ENCODE results near the gene PDIA6.

Gene PDIA6

GRCh38 chr2:10812362-10813162, at the start of gene PDIA6:
PDIA6 (minus strand) TSS chr2:10812785; CDS start chr2:10812696, 89 bp downstream.
- DNase-seq = peak; percentile 97

DNA sequence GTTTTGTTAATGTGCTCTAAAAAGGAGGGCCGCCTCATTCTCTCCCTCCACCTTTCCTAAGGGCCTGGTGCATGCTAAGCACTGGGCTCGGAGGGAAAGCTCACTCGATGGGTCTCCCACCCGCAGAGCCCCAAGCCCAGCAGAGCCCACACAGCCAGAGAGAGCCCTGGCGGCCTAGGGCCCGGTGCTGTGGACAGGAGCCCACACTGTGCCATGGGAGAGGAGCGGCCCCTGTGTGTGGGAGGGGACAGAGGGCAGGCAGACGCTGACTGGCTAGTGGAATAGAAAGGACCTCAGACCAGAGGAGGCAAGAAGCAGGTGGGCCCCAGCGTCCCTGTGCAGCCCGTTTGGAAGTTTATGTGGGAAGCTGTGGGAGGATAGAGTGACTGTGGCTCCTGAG, 49.7 kb upstream of the PDIA6 start:
- DNase-seq = no peak

DNA sequence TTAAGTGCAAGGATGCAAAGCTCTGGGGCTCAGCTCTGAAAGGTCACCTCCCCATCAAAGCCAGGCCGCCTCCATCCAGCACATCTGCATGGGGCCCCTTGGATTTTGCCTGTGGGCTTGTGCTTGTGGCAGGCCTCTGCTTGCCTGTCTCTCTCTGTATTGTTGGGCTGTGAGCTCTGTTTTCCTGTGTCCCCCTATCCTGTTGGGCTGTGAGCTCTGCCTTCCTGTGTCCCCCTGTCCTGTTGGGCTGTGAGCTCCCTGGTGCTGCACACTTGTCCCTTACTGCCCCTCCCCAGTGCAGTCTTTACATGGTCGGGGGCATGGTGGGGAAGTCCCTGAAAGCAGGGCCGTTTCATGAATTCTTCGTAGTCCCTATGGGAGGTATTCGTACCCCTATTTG, 49.2 kb upstream of the PDIA6 start:
- no peak for DNase-seq

GRCh38 chr2:10860814-10861325, 48.3 kb upstream of the PDIA6 start:
- no peak for DNase-seq

- no peak for DNase-seq
Measured at GRCh38 chr2:10860081-10860813, 47.7 kb upstream of the PDIA6 start.

GRCh38 chr2:10859278-10859677, 46.7 kb upstream of the PDIA6 start:
- no peak for DNase-seq

DNA sequence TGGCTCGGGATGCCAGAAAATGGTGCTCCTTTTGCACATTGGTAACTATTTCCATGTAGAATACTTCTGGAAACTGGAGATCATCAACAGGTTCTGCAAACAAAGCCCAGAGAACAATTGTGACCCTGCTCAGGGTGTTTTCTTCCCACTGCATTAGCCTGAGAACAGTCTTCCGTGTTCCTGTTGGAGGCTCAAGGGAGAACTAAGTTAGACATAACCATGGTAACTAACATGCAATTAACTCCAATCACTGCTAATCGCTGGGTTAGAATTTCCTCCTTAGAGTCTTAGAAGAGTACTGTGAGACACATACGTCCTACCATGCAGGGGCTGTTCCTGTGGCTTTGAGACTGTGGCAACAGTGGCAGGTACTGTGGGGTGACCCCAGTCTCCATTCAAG, 36.0 kb upstream of the PDIA6 start:
- no peak for DNase-seq

- no peak for DNase-seq
Measured at GRCh38 chr2:10847008-10847407, 34.4 kb upstream of the PDIA6 start.

DNA sequence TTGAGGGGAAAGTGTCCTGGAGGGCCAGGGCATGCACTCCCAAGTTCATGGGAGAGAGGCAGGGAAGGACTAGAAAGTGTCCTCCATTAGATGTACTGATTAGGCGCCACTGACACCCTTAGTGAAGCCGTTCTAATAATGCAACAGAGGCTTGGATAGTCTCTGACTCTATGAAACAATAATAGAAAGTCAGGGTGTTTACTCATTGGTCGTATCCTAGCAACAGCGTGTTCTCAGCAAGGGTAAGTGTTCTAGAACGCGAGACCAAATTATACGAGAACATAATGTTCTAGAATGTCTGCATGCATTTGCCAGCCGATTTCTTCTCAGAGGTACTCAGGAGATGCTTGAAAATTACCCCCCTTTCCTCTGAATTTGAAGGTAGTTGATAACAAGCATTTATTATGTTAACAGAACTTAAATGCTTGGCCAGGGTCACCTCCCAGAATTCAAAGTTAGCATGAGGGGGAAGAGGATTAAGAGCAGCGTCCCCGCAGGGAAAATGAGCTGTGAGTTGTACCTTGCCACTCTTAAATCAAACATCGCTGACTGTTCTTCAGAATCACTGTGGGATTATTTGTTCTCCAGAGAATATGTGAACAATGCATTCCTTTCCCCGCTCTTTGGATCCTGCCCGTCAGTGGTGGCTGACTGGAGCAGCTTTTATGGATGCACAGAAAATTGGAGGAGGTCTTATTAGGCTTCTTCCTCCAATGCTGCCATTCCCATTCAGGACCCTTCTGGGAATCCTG, 33.7 kb upstream of the PDIA6 start:
- no peak for DNase-seq

GRCh38 chr2:10845640-10846039, 33.1 kb upstream of the PDIA6 start:
- no peak for DNase-seq

- DNase-seq = no peak
Measured at GRCh38 chr2:10844097-10844496, 31.5 kb upstream of the PDIA6 start.

DNA sequence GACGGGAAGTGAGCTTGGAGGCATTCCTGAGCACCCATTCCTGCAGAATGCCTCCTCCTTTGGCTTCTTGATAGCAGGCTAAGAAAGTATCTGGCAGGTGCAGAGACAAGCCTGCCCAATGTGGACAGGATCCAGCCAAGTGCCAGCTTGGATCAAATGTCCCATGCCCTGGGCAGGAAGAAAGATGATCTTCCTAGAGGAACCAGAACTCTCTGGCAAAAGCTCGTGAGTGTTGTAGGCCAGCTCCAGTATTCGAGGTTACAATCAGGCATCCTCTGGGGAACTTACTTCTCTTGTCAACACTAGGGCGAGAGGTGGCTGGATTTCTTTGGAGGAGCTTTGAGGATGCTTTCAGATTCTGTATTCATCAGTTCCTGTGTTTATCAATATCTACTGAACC, 29.9 kb upstream of the PDIA6 start:
- DNase-seq = no peak

DNA sequence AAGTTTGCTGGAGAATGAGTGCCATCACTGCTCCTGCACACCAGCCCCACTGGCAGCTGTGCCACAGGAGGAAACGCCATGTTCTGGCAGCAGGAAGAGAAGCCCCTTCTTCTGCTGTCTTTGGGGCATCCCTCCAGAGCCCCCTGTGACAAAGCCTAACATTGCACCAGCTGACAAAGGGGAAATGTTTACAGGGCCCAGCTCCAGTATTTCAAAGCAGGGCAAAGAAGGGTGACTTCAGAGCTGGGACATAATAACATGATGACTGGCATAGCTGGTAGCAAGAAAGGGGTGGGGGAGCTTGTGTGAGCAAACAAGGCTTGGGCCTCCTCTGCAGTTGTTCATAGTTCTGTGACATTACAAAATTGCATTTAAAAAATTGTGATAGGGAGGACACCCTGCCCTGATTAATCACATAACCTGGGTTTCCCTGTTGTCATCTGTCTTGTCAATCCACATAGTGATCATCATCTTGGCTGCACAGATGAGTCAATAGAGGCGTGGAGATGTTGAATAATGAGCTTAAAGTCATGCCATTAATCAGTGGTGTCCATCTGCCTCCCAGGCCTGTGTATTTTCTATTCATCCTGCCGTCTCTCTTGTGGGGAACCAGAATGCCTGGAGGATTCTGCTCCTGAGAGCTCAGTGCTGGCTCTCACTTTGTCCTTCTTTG, 29.1 kb upstream of the PDIA6 start:
- no peak for DNase-seq

- DNase-seq = no peak
Measured at GRCh38 chr2:10839813-10840212, 27.2 kb upstream of the PDIA6 start.

DNA sequence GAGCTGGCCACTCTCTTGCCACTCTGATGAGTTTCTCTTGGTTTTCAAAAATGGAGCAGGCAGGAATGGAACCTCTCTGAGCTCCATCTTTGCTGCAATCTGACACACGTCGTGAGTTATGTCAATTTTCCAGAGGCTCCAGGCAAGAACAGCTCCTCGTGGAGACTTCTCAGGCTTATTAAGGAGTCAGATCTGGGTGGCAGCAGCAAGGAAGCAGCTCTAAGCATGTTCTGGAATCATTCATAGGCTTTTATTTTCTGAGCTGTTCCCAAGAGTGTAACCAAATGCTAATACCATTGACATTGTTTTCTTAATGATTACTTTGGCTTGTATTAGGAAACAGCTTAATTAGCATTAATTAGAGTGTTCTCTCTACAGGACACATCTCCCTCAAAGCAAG, 26.1 kb upstream of the PDIA6 start:
- no peak for DNase-seq

GRCh38 chr2:10837298-10838266, 25.0 kb upstream of the PDIA6 start:
- DNase-seq = no peak

GRCh38 chr2:10835052-10835970, 22.7 kb upstream of the PDIA6 start:
- DNase-seq = peak; percentile 88

DNA sequence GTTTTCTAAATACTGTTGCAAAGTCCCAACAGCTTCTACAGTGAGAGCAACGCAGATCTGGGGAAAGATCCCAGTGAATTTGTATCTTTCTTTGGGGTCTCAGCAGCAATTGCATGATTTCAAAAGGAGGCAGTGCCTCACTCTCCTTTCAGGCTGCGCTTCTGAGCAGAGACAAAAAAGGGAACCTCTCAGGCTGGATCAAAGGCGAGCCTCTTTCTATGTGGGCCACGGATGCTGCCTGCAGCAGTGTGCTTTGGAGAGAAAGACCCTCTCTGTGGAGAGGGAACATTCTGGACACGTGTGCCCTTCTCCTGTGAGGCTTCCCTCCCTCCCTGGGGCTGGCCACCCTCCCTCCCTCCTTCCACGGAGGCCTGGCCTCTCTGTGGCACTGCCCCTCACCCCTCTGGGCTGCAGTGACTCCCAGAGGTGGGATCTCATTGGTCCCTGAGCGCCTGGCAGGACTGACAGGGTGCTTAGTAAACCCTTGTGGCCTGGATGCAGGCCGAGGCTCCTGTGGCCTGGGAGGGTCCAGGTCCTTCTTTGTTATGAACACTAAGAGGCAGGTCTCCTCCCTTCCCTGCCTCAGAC, 21.6 kb upstream of the PDIA6 start:
- no peak for DNase-seq

DNA sequence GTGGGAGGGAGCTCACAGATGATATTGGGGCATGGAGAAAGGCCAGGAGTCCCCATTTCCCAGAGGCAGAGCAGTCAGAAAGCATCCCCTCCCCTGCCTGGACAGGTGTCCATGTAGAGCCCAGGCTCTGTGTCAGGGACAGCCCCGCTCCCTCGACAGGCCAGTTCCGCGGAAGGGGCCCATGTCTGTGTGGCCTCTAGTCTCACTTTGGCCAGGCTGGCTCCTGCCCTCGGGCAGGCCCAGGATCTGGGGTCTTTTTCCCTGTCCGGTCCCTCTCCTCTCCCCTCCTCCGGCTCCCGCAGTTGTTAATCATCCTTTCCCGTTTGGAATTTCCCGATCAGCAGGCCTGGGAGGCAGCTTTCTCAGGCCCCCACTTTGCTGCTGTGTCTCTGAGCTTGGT, 20.4 kb upstream of the PDIA6 start:
- no peak for DNase-seq
